ENCODE results near the gene FNDC3A. TPM values are rescaled to one million over a fixed set of nuclear protein-coding genes. Genes with fewer than 3 reads are reported as not detected.
"Not testable (repeated sequence)": the region's sequence is repeated elsewhere in the genome, so short reads cannot be mapped to it uniquely, and the experiment has no call there.

The FNDC3A gene
- total RNA-seq, 1 donor from 2014 or later, result 39.4 TPM

- Mint-ChIP-seq H3K36me3 (ENCODE audit: low read depth, unreplicated experiment) (peaks cover 3% of the 10 kb centered on the region), H3K27ac (ENCODE audit: unreplicated experiment) (no peak overlapping the region), H3K4me3 (ENCODE audit: unreplicated experiment) (no peak overlapping the region), H3K4me1 (ENCODE audit: unreplicated experiment) (no peaks in the 10 kb centered on the region), H3K27me3 (ENCODE audit: unreplicated experiment) (peaks cover 3% of the 10 kb centered on the region), H3K9me3 (ENCODE audit: unreplicated experiment) (no peaks in the 10 kb centered on the region)
- DNase-seq (ENCODE audit: low spot score), result no peak
- no peak for TF ChIP-seq CTCF (IDR thresholded peaks at IDR 0.05; ENCODE audit: unreplicated experiment)
These were observed 150.3 kb downstream of the FNDC3A start for GRCh38 chr13:49125964-49126524.

GRCh38 chr13:49132479-49133002 lies 156.8 kb downstream of the FNDC3A start:
- no peak overlapping the region for H3K4me3 Mint-ChIP-seq (ENCODE audit: unreplicated experiment)

GRCh38 chr13:49134305-49134704 lies 158.6 kb downstream of the FNDC3A start:
- H3K4me1 Mint-ChIP-seq (ENCODE audit: unreplicated experiment), result no peaks in the 10 kb centered on the region

More at GRCh38 chr13:49132479-49133002, 156.8 kb downstream of the FNDC3A start:
- Mint-ChIP-seq H3K9me3 (ENCODE audit: unreplicated experiment) (no peaks in the 10 kb centered on the region), H3K27ac (ENCODE audit: unreplicated experiment) (no peak overlapping the region), H3K36me3 (ENCODE audit: low read depth, unreplicated experiment) (peaks cover 20% of the 10 kb centered on the region), H3K27me3 (ENCODE audit: unreplicated experiment) (no peaks in the 10 kb centered on the region), H3K4me1 (ENCODE audit: unreplicated experiment) (no peaks in the 10 kb centered on the region)
- no peak for TF ChIP-seq CTCF (IDR thresholded peaks at IDR 0.05; ENCODE audit: unreplicated experiment)
- DNase-seq (ENCODE audit: low spot score), result no peak

GRCh38 chr13:49137138-49137643 lies 161.5 kb downstream of the FNDC3A start:
- not testable (repeated sequence) for DNase-seq (ENCODE audit: low spot score); H3K4me1 Mint-ChIP-seq (ENCODE audit: unreplicated experiment); H3K27ac Mint-ChIP-seq (ENCODE audit: unreplicated experiment); H3K9me3 Mint-ChIP-seq (ENCODE audit: unreplicated experiment); H3K4me3 Mint-ChIP-seq (ENCODE audit: unreplicated experiment); H3K27me3 Mint-ChIP-seq (ENCODE audit: unreplicated experiment)
- peaks cover 13% of the 10 kb centered on the region for H3K36me3 Mint-ChIP-seq (ENCODE audit: low read depth, unreplicated experiment)

More at GRCh38 chr13:49134305-49134704, 158.6 kb downstream of the FNDC3A start:
- H3K27ac Mint-ChIP-seq (ENCODE audit: unreplicated experiment), result no peak overlapping the region
- no peak overlapping the region for H3K4me3 Mint-ChIP-seq (ENCODE audit: unreplicated experiment)
- peaks cover 20% of the 10 kb centered on the region for H3K36me3 Mint-ChIP-seq (ENCODE audit: low read depth, unreplicated experiment)
- no peak for TF ChIP-seq CTCF (IDR thresholded peaks at IDR 0.05; ENCODE audit: unreplicated experiment)
- no peaks in the 10 kb centered on the region for H3K27me3 Mint-ChIP-seq (ENCODE audit: unreplicated experiment)
- no peaks in the 10 kb centered on the region for H3K9me3 Mint-ChIP-seq (ENCODE audit: unreplicated experiment)
- no peak for DNase-seq (ENCODE audit: low spot score)

- H3K27ac Mint-ChIP-seq (ENCODE audit: unreplicated experiment), result peak overlapping the region; percentile 67
- peaks cover 1% of the 10 kb centered on the region for H3K27me3 Mint-ChIP-seq (ENCODE audit: unreplicated experiment)
- no peak overlapping the region for H3K4me3 Mint-ChIP-seq (ENCODE audit: unreplicated experiment)
- H3K36me3 Mint-ChIP-seq (ENCODE audit: low read depth, unreplicated experiment), result peaks cover 6% of the 10 kb centered on the region
- peaks cover 11% of the 10 kb centered on the region for H3K4me1 Mint-ChIP-seq (ENCODE audit: unreplicated experiment)
- TF ChIP-seq CTCF (IDR thresholded peaks at IDR 0.05; ENCODE audit: unreplicated experiment), result no peak
- H3K9me3 Mint-ChIP-seq (ENCODE audit: unreplicated experiment), result no peaks in the 10 kb centered on the region
- no peak for DNase-seq (ENCODE audit: low spot score)
These were observed 165.3 kb downstream of the FNDC3A start for GRCh38 chr13:49140910-49141611.

Measured in endothelial cell (in vitro differentiated cells).